GM20431 (cell line): ENCODE data around the gene CELSR1.
"Not testable (repeated sequence)": the region's sequence is repeated elsewhere in the genome, so short reads cannot be mapped to it uniquely, and the experiment has no call there.

Source experiments
- in situ Hi-C: fragments of 300-500 bp; cut with MseI, MboI; formaldehyde crosslinking; loops from one replicate; pipeline ENCODE4 v1.15.0; 2020; ENCODE audit warnings: low sequenced_read_pairs; ENCODE audit not compliant: unreplicated experiment

Gene CELSR1

GRCh38 chr22:46490538-46490937 lies 46.9 kb downstream of the CELSR1 start:
- in situ Hi-C loops: no loop called here

GRCh38 chr22:46486996-46487717 lies 50.3 kb downstream of the CELSR1 start:
- in situ Hi-C loops: no loop called here

GRCh38 chr22:46484861-46485595 lies 52.4 kb downstream of the CELSR1 start:
- in situ Hi-C loops: no loop called here

- in situ Hi-C loops: no loop called here
These were observed 53.1 kb downstream of the CELSR1 start for GRCh38 chr22:46484156-46484860.

GRCh38 chr22:46483353-46483752 lies 54.1 kb downstream of the CELSR1 start:
- in situ Hi-C loops: no loop called here

- in situ Hi-C loops: no loop called here
These were observed 55.3 kb downstream of the CELSR1 start for GRCh38 chr22:46482056-46482675.

- in situ Hi-C loops: no loop called here
These were observed 56.0 kb downstream of the CELSR1 start for GRCh38 chr22:46481386-46481785.

- in situ Hi-C loops: no loop called here
These were observed 57.0 kb downstream of the CELSR1 start for GRCh38 chr22:46480396-46480795.

- in situ Hi-C loops: no loop called here
These were observed 58.4 kb downstream of the CELSR1 start for GRCh38 chr22:46479046-46479445.

- in situ Hi-C loops: no loop called here
These were observed 59.3 kb downstream of the CELSR1 start for GRCh38 chr22:46478083-46478551.

- in situ Hi-C loops: no loop called here
These were observed 60.9 kb downstream of the CELSR1 start for GRCh38 chr22:46476547-46476941.

GRCh38 chr22:46473896-46474557 lies 63.4 kb downstream of the CELSR1 start:
- in situ Hi-C loops: no loop called here

- in situ Hi-C loops: no loop called here
These were observed 64.2 kb downstream of the CELSR1 start for GRCh38 chr22:46473021-46473779.

- in situ Hi-C loops: no loop called here
These were observed 64.8 kb downstream of the CELSR1 start for GRCh38 chr22:46472722-46473016.

- in situ Hi-C loops: no loop called here
These were observed 65.3 kb downstream of the CELSR1 start for GRCh38 chr22:46471901-46472721.

GRCh38 chr22:46471330-46471729 lies 66.1 kb downstream of the CELSR1 start:
- in situ Hi-C loops: not testable (repeated sequence)

GRCh38 chr22:46469711-46470110 lies 67.7 kb downstream of the CELSR1 start:
- in situ Hi-C loops: no loop called here

- in situ Hi-C loops: no loop called here
These were observed 70.4 kb downstream of the CELSR1 start for GRCh38 chr22:46467006-46467405.

GRCh38 chr22:46466255-46466676 lies 71.2 kb downstream of the CELSR1 start:
- in situ Hi-C loops: no loop called here
